Mesodermal cell (in vitro differentiated cells): ENCODE data around the gene CLN5.
"Not testable (repeated sequence)": the region's sequence is repeated elsewhere in the genome, so short reads cannot be mapped to it uniquely, and the experiment has no call there.

Experiments
- H3K27ac ChIP-seq: 2 replicates; pipeline ENCODE4 v1.7.0; 2013; ENCODE audit warnings: mild to moderate bottlenecking, low read depth, low read length, moderate library complexity; ENCODE audit not compliant: severe bottlenecking
- H3K36me3 ChIP-seq: 2 replicates; pipeline ENCODE4 v1.7.1; 2013; ENCODE audit warnings: mild to moderate bottlenecking, low read length, moderate library complexity; ENCODE audit not compliant: control insufficient read depth, insufficient read depth
- H3K4me1 ChIP-seq: one replicate; pipeline ENCODE4 v1.7.1; 2013; ENCODE audit warnings: mild to moderate bottlenecking, low read length; ENCODE audit not compliant: insufficient read depth, control insufficient read depth, poor library complexity, severe bottlenecking
- H3K4me3 ChIP-seq: 2 replicates; pipeline ENCODE4 v1.7.0; 2013; ENCODE audit warnings: low read length, control low read depth, mild to moderate bottlenecking; ENCODE audit not compliant: insufficient read depth, poor library complexity, severe bottlenecking; ENCODE audit errors: extremely low read depth
- H3K9me3 ChIP-seq: 2 replicates; pipeline ENCODE4 v1.7.1; 2013; ENCODE audit warnings: mild to moderate bottlenecking, low read length, moderate library complexity; ENCODE audit not compliant: control insufficient read depth
- WGBS, 2 experiments: methylation state at CpG; one replicate each; pipeline ENCODE4 v1.1.5; 2013; ENCODE audit warnings: missing lambda C conversion rate in 2 of 2; ENCODE audit not compliant: insufficient coverage in 2 of 2; 5-methylcytosine and 5-hydroxymethylcytosine counted together

CLN5 gene

GRCh38 chr13:77001540-77001939 lies 9.7 kb downstream of the CLN5 start:
- 83 to 89% methylated on average over 3 to 4 of the region's 4 CpGs for WGBS, 2 experiments
- H3K9me3 ChIP-seq: no peaks in the 10 kb centered on the region
- H3K36me3 ChIP-seq: peaks cover 39% of the 10 kb centered on the region
- H3K4me1 ChIP-seq: no peaks in the 10 kb centered on the region
- H3K4me3 ChIP-seq: no peak overlapping the region
- H3K27ac ChIP-seq: no peak overlapping the region

- Histone ChIP-seq H3K27ac (no peak overlapping the region), H3K4me1 (no peaks in the 10 kb centered on the region), H3K36me3 (peaks cover 39% of the 10 kb centered on the region), H3K9me3 (no peaks in the 10 kb centered on the region), H3K4me3 (no peak overlapping the region)
- WGBS, 2 experiments: 83 to 91% methylated on average over 2 of the region's 4 CpGs
Observed at GRCh38 chr13:77001963-77002587, 10.2 kb downstream of the CLN5 start.

GRCh38 chr13:77002590-77003190 lies 10.8 kb downstream of the CLN5 start:
- H3K4me3 ChIP-seq: no peak overlapping the region
- no peak overlapping the region for H3K27ac ChIP-seq
- H3K4me1 ChIP-seq: no peaks in the 10 kb centered on the region
- no peaks in the 10 kb centered on the region for H3K9me3 ChIP-seq
- peaks cover 45% of the 10 kb centered on the region for H3K36me3 ChIP-seq
- WGBS, 2 experiments: 76 to 82% methylated on average over 6 to 7 of the region's 7 CpGs

- WGBS, 2 experiments: 86 to 100% methylated on average over 3 to 4 of the region's 4 CpGs
- not testable (repeated sequence) for H3K9me3 ChIP-seq, H3K27ac ChIP-seq, H3K4me3 ChIP-seq, H3K4me1 ChIP-seq
- H3K36me3 ChIP-seq: peaks cover 58% of the 10 kb centered on the region
Observed at GRCh38 chr13:77008337-77008736, 16.5 kb downstream of the CLN5 start.

GRCh38 chr13:77009011-77009410 lies 17.1 kb downstream of the CLN5 start:
- Histone ChIP-seq H3K27ac (no peak overlapping the region), H3K4me3 (no peak overlapping the region), H3K4me1 (no peaks in the 10 kb centered on the region), H3K9me3 (no peaks in the 10 kb centered on the region), H3K36me3 (peaks cover 64% of the 10 kb centered on the region)
- WGBS, 2 experiments: 100% methylated on average over 1 of the region's 2 CpGs

- not testable (repeated sequence) for H3K27ac ChIP-seq, H3K4me3 ChIP-seq, H3K9me3 ChIP-seq, H3K4me1 ChIP-seq
- H3K36me3 ChIP-seq: peaks cover 71% of the 10 kb centered on the region
- WGBS, 2 experiments: no CpG with 5 or more reads among the region's 5 CpGs
Observed at GRCh38 chr13:77009719-77010118, 17.8 kb downstream of the CLN5 start.

- Histone ChIP-seq H3K4me1 (no peaks in the 10 kb centered on the region), H3K4me3 (no peak overlapping the region), H3K27ac (no peak overlapping the region), H3K36me3 (peaks cover 78% of the 10 kb centered on the region), H3K9me3 (no peaks in the 10 kb centered on the region)
- WGBS, 2 experiments: 92 to 100% methylated on average over 1 to 2 of the region's 2 CpGs
Observed at GRCh38 chr13:77013853-77014542, 22.1 kb downstream of the CLN5 start.

GRCh38 chr13:77014906-77015685 lies 23.2 kb downstream of the CLN5 start:
- Histone ChIP-seq H3K9me3 (no peaks in the 10 kb centered on the region), H3K4me1 (no peaks in the 10 kb centered on the region), H3K36me3 (peaks cover 76% of the 10 kb centered on the region), H3K27ac (no peak overlapping the region), H3K4me3 (no peak overlapping the region)
- no CpG with 5 or more reads among the region's 2 CpGs for WGBS, 2 experiments

GRCh38 chr13:77016251-77016812 lies 24.5 kb downstream of the CLN5 start:
- peaks cover 64% of the 10 kb centered on the region for H3K36me3 ChIP-seq

GRCh38 chr13:77016888-77017623 lies 25.2 kb downstream of the CLN5 start:
- Histone ChIP-seq H3K9me3 (no peaks in the 10 kb centered on the region), H3K4me3 (no peak overlapping the region), H3K36me3 (peaks cover 63% of the 10 kb centered on the region), H3K27ac (no peak overlapping the region), H3K4me1 (peaks cover under 1% of the 10 kb centered on the region)
- WGBS, 2 experiments: 100% methylated on average over 1 of the region's 6 CpGs

More at GRCh38 chr13:77016251-77016812, 24.5 kb downstream of the CLN5 start:
- 96% methylated on average over 2 of the region's 3 CpGs; no CpG with 5 or more reads in 1 of the 2 experiments for WGBS, 2 experiments
- Histone ChIP-seq H3K9me3 (no peaks in the 10 kb centered on the region), H3K27ac (no peak overlapping the region), H3K4me1 (no peaks in the 10 kb centered on the region), H3K4me3 (no peak overlapping the region)
